Measurements from ENCODE around the gene LPP.

- TF ChIP-seq POLR2A (IDR thresholded peaks at IDR 0.05) = no peak
- TF ChIP-seq, protein P1, sequence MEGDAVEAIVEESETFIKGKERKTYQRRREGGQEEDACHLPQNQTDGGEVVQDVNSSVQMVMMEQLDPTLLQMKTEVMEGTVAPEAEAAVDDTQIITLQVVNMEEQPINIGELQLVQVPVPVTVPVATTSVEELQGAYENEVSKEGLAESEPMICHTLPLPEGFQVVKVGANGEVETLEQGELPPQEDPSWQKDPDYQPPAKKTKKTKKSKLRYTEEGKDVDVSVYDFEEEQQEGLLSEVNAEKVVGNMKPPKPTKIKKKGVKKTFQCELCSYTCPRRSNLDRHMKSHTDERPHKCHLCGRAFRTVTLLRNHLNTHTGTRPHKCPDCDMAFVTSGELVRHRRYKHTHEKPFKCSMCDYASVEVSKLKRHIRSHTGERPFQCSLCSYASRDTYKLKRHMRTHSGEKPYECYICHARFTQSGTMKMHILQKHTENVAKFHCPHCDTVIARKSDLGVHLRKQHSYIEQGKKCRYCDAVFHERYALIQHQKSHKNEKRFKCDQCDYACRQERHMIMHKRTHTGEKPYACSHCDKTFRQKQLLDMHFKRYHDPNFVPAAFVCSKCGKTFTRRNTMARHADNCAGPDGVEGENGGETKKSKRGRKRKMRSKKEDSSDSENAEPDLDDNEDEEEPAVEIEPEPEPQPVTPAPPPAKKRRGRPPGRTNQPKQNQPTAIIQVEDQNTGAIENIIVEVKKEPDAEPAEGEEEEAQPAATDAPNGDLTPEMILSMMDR (IDR thresholded peaks at IDR 0.05) = peak; percentile 47 to 61 (median 54)
Observed at GRCh38 chr3:188749010-188749617, 595.2 kb downstream of the LPP start.
